ENCODE results near the gene TNNI3.

- TF ChIP-seq POLR2A (IDR thresholded peaks at IDR 0.05) (no peak), CTCF (IDR thresholded peaks at IDR 0.05) (no peak), POLR2AphosphoS5 (IDR thresholded peaks at IDR 0.05) (no peak)
Observed at GRCh38 chr19:55141696-55142095, 15.8 kb downstream of the TNNI3 start.
